Midbrain (tissue), 1 donor: ENCODE data around the gene CPLX4.

Source experiments
- DNase-seq: peaks from one replicate; lab custom pipeline; 2025; lab: John Stamatoyannopoulos, UW

The CPLX4 gene

DNA sequence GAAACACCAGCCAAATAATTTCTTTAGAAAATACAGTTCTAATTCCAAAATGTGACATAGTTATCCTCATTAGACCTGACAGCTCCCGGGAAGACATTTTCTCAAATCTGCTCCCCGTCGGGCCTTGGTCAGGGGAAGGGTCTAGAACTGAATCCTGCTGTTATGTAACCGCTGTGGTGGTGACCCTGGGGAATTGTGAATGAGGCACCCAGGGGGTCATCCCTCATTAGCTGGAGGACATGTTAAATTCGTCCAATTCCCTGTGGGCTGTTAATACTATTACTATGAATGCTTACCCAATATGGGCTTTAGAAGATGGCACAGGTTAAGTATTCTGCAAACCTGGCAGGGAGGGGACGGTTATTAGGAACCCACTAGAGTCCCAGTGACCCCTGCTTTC, 11.8 kb downstream of the CPLX4 start:
- DNase-seq = no peak

DNA sequence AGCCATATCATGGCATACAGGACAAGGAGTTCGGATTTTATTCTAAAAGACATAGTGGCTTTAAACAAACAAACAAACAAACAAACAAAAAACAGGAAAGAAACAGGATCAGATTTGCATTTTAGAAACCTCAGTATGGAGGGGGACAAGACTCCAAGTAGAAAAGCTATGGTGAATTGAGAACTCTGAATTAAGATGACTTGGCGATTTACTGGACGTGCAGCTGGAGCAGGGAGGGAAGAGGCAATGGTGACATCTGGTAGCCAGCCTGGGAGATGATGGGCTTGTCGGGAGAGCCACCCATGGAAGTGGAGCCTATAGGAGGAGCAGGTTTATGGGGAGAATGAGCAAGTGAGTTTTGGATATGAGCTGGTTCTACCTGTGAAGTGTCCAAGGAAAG, 13.2 kb downstream of the CPLX4 start:
- no peak for DNase-seq

DNA sequence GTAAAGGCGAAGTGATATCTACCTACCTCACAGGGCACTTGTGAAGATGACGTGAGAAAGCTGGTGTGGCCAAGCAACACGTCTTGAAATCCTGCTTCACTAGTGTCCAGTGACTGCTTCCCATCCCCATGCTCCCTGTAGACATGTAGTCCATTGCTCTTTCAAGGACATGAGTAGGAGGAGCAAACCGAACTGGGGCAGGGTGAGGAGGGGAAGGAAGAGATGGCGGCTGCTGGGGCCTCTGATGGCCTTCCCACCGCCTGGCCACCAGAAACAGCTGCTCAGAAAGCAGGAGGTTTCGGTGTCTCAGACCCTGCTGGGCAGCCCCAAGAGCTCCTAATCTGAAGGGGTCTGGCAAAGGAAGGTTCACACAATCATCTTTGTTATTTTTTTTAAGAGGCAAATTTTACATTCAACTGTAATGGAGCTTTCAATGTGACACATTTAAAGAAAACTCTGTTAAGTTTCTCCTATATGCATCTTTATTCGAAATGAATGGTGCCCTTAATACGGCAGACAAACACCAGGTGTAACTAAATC, 14.7 kb downstream of the CPLX4 start:
- no peak for DNase-seq

DNA sequence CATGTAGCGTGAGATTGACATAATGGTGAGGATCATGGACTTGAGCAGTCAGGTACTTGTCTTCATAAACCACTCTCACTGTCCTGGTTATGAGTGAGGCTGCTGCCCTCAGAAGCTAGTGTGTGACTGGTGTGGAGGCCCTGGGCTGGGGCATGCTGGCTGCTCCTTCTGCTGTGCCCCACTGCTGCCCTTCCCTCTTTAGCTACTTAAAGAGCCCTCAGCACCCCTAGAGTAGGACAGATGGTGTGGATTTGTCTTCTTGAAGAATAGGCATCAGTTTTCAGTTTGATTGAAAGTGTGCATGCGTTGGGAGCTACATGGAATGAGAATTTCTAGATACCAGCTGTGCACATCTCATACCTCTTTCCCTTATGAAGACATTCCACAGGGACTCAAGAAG, 15.4 kb downstream of the CPLX4 start:
- DNase-seq = no peak

DNA sequence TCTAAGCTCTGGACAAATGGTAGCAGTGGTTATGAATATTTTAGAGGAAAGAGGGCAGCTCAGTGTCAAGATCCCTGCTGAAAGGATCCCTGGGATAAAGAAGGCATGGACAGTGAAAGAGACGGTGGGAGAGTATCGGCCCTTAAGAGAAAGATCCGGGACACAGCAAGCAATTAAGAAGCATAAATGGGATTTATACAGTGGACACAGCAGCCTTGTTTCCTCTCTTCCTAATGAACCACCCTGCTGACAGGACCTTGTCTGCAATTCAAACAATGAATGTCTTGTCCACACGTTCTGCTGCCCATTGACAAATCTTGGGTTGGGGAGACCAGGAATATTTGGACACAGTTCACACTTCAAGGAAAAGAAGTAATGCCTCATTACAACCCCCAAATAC, 16.5 kb downstream of the CPLX4 start:
- no peak for DNase-seq

DNA sequence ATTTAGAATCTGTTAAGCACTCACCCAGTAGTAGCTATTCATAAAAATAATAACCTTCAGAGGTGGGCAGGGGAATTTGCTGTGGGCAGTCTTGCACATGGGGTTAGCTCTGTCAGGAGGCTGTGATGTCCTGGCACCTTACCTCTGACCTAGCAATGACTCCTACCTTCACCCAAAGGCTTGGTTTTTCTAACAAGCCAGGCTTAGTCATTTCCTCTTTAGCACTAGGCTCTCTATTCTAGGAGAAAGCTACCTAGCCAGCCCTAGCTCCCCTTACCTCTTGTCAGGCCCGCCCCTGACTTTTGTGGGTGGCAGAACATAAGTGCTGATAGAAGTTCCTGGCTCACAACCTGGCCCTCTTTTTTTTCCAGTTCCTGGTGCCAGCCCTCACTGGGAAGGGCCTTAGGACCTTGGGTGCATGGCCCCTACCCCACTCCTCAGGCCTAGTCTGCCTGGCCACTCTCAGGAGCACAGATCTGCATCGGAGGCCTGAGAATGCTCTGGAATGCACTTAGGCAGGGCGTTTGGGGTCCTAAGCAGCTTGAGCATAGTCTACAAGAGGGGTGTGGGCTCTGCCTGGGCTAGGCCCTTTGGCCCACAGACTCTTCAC, 17.7 kb downstream of the CPLX4 start:
- no peak for DNase-seq

DNA sequence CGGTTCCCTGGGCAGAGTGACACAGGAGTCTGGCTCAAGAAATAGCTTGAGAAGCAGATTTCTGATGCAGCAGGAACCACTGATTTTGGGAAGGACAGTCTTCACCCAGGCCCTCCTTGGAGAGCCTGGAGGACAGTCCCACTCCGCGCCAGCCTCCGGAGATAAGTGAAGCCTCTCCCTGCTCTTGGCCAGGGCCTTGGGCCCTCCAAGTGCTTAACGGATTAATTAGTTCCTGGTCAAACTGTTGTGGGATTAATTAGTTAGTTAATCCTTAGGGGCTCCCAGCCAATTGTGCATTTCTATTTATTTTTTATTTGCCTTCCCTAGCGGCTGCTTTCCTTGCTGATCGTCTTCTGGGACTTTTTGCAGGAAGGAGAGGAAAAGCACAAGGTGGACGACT, 19.6 kb downstream of the CPLX4 start:
- DNase-seq = no peak

DNA sequence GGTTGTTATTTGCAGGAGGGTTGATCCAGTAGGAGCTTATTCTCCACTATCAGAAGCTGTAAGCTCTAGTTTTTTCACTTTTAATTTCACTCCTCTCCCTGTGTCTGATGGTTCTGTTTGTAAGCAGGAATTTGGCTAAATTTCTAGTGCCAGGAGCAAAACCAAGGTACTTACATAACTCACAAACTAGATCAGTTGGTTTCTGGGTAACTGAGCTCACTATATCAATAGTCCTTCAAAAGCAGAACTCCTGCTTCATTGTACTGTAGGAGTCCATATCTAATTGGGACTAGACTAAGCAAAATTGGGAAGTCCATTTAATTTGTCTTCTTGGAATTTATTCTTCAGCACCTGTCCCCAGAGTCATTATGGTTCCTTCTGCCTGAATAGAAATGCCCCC, 25.1 kb downstream of the CPLX4 start:
- DNase-seq = no peak

DNA sequence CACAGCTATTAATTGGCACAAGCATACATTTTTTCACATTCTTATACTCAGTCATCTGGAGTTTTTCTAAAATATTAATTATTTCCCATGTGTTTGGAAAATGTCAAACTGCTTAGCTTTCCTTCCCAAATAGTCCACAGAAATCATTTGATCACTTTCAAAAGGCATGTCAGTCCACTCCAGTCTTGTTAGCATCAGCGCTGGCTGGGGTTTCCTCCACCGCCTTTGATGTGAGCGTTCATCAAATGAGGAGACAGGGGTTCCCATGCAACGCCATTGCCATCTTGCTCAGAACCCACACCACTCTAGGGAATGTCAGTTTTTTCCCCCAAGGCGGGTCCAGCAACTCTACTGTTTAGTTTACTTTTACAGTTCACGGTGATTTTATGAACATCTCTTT, 32.1 kb downstream of the CPLX4 start:
- no peak for DNase-seq

DNA sequence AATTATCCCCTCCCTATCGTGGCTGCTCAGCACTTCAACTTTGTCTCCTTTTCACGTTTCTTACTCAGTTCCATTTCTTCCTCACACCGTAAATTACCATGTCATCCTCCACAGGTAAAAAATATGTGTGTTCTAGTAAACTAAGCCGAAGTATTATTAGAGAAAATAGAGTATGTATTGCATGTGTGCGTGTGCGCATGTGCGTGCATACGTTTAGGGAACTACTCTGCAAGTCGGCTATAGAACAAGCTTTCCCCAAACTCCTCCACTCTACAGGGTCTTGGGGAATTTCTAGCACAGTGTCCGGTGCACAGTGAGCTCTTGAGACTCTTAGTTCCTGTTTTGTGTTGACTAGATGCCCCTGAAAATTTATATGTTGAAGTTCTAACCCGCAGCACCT, 36.1 kb downstream of the CPLX4 start:
- no peak for DNase-seq

DNA sequence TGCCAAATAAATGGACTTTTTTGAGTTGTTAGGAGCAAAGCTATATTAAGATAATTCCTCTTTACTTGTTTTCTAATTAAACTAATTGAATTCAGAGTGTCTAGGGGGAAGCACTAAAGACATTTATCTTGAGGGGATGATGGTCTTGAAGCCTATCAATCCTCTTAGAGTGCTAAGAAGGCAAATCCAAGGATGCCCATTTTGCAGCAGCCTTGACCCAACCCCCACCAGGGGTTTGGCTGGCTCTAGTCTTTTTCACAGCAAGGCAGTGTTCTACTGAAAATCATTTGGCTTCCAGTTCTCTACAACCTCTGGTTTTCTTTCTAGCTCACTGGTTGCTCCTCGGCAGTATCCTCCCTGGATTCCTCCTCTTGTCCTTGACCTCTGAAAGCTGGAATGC, 38.7 kb downstream of the CPLX4 start:
- DNase-seq = no peak

DNA sequence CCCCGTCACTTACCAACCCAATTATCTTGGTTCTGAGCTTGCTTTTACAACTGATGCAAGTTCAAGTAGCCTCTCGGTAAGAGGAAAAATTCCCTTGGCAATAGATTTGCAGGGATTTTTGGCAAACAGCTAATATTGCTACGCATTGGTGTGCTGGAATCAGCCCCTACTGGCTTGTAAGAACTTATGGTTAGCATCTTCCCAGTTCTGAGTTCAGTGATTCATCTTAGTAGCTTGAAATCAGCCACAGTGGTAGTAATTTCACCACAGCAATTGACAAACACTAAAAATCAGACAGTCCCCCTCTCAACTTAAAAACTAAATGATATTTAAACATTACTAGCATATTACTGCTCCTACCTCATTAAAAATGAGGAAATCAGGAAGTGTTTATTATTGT, 39.3 kb downstream of the CPLX4 start:
- no peak for DNase-seq

DNA sequence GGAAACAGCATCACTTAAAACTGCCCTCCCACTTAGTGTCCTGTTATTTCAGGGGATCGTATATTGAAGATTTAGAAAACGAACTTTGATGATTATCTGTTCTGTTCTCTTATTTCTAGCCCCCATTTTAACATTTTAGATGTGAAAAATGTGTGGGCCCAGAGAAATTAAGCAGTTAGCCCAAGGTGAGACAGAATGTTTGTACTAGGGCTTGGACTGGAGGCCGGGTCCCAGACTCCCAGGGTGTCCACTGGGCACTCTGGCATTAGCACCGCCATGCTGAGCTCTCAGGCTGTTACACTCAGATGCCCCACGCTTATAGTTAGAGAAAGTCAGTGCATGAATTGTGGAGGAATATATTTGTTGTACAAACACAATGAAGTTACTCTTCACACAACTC, 39.7 kb downstream of the CPLX4 start:
- DNase-seq = no peak

DNA sequence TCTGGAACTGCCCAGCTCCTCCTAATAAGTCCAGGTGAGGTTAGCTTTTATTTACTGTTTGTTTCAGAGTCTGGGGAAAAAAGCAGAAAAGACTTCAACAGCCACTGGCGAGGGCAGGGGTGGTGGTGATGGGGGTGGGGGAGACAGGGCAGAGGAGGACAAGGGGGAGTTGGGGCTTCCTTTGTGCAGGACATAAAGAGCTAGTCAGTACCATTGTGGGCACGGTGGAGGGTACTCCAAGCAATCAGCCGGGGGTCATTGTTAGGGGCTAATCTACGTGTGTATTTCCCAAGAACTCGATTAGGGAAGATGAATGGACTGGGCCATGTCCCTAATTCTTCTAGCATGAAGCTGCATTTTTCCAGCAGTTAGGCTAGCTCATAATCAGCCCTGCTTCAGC, 42.4 kb downstream of the CPLX4 start:
- DNase-seq = no peak

DNA sequence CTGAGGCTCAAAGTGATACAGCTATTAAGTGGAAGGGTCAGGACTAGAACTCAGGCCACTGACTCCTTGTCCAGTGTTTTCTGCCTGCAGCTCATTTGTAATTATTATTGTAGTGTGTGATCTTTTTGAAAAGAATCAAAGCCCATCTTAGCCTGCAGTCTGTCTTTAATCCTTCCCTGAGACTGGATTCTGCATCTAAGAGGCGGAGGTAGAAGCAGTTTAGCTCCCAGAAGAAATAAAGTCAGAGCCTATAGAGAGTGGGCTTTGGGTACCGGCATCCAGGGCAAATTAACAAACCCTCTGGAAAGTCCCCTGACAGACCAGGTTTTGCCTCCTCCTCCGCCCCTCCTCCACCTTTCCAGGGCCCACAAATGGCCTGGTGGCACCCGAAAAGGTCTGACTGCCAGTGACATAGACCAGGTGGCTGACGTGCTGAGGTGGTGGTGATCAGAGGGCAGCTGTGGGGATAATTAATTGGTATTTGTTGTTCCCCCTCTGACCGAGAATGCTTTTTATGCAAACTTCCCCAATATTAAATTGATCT, 43.0 kb downstream of the CPLX4 start:
- no peak for DNase-seq

DNA sequence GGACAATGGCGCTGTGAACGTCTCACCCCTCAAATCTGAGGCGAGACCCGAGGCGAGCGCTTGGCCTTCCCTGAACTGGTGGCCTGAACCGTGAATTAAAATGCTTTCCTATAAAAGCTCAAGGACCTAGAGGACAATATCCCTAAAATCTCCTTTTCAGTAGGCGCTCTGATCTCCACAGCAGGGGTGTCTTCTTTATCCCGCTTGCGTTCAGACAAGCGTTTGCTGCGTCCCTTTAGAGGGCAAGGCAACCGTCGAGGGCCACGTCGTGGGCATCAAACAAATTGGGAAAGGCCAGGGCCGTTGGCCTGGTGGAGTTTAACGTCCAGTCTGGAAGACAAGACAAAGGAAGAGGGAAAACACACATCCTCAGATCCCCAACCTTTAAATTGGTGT, 43.9 kb downstream of the CPLX4 start:
- DNase-seq = no peak

DNA sequence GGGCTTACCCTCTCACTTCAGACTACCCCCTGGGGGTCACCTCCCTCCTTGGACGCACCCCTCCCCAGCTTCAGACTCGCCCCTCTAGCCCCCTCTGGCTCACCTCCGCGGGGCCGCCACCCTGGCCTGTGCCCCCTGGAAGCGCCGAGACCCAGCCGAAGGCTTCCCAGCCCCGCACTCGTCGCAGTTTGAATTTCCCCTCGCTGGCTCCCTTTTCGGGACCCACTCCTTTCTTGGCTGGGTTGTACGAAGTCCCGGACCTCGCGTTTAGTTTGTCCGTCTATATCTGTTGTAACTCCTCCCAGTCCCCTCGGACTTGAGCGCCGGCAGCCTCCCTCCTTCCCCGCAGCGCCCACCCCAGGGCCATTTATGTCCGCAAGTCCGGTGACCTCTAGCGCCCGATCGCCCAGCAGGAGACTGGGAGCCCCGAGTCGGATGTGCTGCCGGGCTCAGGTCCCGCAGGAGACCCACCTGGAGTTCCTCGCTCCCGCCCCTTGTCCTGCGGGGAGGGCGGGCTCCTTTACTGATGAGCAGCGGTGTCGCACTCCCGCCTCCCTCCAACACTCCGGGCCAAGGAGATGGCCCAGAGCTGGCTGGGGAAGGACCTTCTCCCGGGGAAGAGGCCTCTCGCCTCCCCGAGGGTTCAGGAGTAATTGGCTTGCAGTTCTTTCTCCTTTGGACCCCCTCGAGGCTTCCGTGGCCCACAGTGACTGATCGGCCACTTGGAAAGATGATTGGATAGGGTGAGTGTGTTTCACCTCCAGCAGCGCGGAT, 44.5 kb downstream of the CPLX4 start:
- DNase-seq = no peak

DNA sequence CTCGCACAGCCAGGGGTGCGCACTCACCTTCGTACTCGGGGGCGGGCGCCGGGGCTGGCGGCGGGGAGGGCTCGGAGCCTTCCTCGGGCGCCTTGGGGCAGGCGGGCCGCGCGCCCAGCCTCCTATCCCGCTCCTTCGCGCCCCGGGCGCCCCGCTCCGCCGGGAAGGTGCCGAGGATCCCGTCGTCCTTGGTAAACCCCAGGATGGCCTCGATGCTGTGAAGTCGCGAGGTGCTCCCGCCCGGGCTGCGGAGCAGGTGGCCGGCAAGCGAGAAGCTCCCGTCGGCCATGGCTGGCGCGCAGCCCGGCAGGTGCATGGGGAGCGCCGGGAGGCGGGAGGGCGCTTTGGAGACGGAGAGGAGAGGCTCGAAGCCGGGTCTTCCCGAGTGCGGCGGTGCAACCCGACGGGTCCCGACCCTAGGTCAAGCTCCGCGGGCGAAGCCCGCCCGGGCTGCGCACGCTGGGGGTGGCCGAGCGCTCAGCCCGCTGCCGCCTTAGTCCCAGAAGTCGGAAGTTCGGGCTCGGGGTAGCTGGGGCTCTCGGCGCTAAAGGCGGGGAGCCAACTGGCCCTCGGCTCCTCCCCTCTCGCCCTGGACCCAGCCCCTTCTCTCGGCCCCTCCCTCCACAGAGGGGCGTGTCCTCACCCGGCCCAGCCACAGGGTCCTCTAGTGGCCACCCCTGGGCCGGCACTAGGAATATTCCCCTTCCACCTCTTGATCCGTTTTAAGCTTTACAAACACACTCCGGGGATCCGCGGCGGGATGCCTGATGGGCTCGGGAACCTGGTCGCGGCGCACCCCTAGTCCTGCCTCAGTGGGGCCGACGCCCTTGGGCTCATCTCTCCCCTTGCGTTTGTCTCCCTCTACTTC, 45.3 kb downstream of the CPLX4 start, which contains the start of gene RAX:
Gene RAX, minus strand, starts transcription at position 564 of the 868 bp plus-strand sequence. Its CDS starts 248 bp downstream, at position 316.
- DNase-seq = no peak

DNA sequence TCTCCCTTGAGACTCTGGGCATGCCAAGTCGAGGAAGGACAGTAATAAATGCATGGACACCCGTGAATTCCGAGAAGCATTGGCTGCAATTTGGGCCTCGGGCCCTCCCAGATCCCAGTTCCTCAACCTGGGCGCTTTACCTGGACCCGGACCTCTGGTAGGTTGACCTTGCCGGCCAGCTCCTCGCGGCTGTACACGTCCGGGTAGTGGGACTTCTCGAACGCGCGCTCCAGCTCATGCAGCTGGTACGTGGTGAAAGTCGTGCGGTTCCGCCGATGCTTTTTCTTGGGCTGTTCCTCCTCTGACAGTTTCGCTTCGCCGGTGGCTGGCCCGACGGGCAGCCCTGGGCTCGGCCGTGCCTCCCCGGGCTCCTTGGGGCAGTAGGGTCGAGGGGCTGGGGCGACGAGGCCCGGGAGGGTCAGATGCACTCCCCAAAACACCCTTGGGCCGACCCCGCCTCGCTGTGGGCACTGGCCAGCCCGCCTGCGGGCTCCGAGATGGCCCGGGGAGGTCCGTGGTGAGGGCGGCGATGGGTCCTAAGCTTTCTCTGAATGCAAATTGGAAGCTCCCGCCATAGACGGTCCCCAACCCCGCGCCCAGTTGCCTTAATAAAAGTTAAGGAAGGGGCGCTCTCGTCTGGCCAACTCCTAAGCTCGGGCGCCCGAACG, 46.1 kb downstream of the CPLX4 start:
- DNase-seq = no peak

DNA sequence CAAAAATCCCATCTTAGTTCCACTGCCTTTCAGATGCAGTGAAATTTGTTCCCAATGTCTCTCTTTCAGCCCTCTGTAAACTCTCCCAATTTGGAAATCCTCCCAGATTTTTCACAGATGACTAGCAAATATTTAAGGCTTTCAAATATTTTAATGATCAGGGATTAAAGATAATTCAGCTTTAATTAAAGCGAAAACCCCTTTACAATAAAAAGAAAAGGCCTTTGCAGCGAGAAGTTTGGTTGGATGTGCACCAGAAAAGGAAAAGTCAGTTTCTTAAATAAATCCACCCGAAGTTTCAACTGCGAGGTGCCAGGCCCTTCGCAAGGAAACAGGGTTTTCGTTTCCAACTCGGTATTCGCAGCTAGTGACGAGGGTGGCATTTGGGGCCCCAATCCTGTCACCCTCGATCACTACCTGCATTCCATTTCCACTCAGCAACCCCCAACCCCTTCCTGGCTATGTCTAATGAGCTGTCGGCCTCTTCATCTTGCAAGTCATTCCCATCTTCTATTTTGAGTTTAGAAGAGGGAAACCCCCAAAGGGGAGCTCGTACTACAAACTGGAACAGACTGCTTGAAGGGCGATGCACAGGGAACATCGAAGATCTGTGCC, 46.7 kb downstream of the CPLX4 start:
- no peak for DNase-seq

DNA sequence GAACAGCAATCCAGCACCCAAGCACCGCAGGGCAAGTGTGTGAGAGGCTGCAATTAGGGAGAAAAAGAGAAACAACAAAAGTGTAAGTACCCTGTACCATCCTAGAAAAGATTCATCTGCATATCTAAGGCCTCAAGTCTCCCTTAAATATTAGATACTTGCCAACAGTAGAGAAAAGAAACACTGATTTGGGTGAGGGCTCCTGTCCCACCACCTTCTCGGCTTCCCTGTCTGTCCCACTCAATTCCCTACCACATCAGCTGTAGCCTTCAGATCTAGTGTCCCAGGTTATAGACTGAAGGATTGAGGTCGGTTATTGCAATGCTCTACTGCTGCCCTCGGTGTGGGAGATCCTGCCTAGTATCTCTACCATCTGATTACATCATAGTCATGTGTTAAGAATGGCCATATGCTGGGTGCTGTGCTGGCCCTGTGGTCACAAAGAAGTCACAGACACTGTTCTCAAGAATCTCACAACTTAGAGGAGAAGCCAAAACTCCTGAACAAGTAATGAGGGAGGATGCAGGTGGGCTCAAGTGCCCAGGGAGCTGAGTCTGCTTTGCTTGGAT, 47.7 kb downstream of the CPLX4 start:
- no peak for DNase-seq
